Measurements from ENCODE around the gene PORCN. TPM values are rescaled to one million over a fixed set of nuclear protein-coding genes. Genes with fewer than 3 reads are reported as not detected.

PORCN gene
- total RNA-seq, 4 donors from 2014 or later: 15.0 to 21.5 (median 18.9) TPM

- 88% methylated on average over 14 of the region's 14 CpGs for WGBS
- Histone ChIP-seq H3K27me3 (no peaks in the 10 kb centered on the region), H3K27ac (replicated peaks in 1 of 4) (no peak overlapping the region), H3K36me3 (peaks cover 10 to 60% (median 35%) of the 10 kb centered on the region in 4 donors), H3K9me3 (no peaks in the 10 kb centered on the region), H3K4me3 (no peak overlapping the region), H3K4me1 (no peaks in the 10 kb centered on the region)
- TF ChIP-seq CTCF (IDR thresholded peaks at IDR 0.05) (no peak), POLR2AphosphoS5 (IDR thresholded peaks at IDR 0.05) (no peak), POLR2A (IDR thresholded peaks at IDR 0.05; ENCODE audit: low read depth) (no peak), EP300 (IDR thresholded peaks at IDR 0.05) (no peak)
- no peak for DNase-seq (ENCODE audit: extremely low spot score)
- intact Hi-C loops (cut with DNase I): no loop called here
These were observed 51.3 kb downstream of the PORCN start for GRCh38 chrX:48560056-48560455.

GRCh38 chrX:48560681-48561080 lies 51.9 kb downstream of the PORCN start:
- WGBS: 83% methylated on average over 12 of the region's 12 CpGs
- no peaks in the 10 kb centered on the region for H3K4me1 ChIP-seq
- TF ChIP-seq POLR2AphosphoS5 (IDR thresholded peaks at IDR 0.05) (no peak), CTCF (IDR thresholded peaks at IDR 0.05) (no peak), EP300 (IDR thresholded peaks at IDR 0.05) (no peak), POLR2A (IDR thresholded peaks at IDR 0.05; ENCODE audit: low read depth) (no peak)
- peaks cover 5 to 54% (median 32%) of the 10 kb centered on the region in 4 donors for H3K36me3 ChIP-seq
- no peaks in the 10 kb centered on the region for H3K27me3 ChIP-seq
- DNase-seq (ENCODE audit: extremely low spot score): no peak
- no peaks in the 10 kb centered on the region for H3K9me3 ChIP-seq
- no peak overlapping the region for H3K27ac ChIP-seq (replicated peaks in 1 of 4)
- no peak overlapping the region for H3K4me3 ChIP-seq
- intact Hi-C loops (cut with DNase I): no loop called here

GRCh38 chrX:48569958-48570357 lies 61.2 kb downstream of the PORCN start:
- Histone ChIP-seq H3K9me3 (no peaks in the 10 kb centered on the region), H3K4me1 (peaks cover 0 to 4% (median under 1%) of the 10 kb centered on the region in 4 donors), H3K36me3 (no peaks in the 10 kb centered on the region), H3K27ac (replicated peaks in 1 of 4) (no peak overlapping the region), H3K27me3 (no peaks in the 10 kb centered on the region), H3K4me3 (no peak overlapping the region)
- WGBS: 57% methylated on average over 1 of the region's 1 CpG
- no peak for DNase-seq (ENCODE audit: extremely low spot score)
- no peak for TF ChIP-seq POLR2AphosphoS5 (IDR thresholded peaks at IDR 0.05)
- TF ChIP-seq CTCF (IDR thresholded peaks at IDR 0.05): no peak
- intact Hi-C loops (cut with DNase I): no loop called here

Other genes with a start within 250 kb of the PORCN start
- not detected for gene SSX3, start 152.3 kb upstream of the PORCN start, total RNA-seq
- not detected for gene SSX4, start 125.5 kb upstream of the PORCN start, total RNA-seq
- gene SSX4B, start 97.0 kb upstream of the PORCN start, total RNA-seq: not detected
- gene SLC38A5, start 38.7 kb upstream of the PORCN start, total RNA-seq: 1 to 10 TPM; 2.5 to 7.9 (median 7.4) TPM
- gene FTSJ1, start 32.8 kb upstream of the PORCN start, total RNA-seq: 10 to 100 TPM; 38.5 to 47.3 (median 43.9) TPM
- 10 to 100 TPM; 15.7 to 20.7 (median 17.4) TPM for gene EBP, start 12.8 kb downstream of the PORCN start, total RNA-seq
- gene TBC1D25, start 30.7 kb downstream of the PORCN start, total RNA-seq: 10 to 100 TPM; 10.3 to 22.4 (median 16.4) TPM
- 100 to 1,000 TPM in 3 of 4 donors, 10 to 100 TPM in 1; 94.0 to 204 (median 156) TPM for gene RBM3, start 65.5 kb downstream of the PORCN start, total RNA-seq
- gene WDR13, start 88.5 kb downstream of the PORCN start, total RNA-seq: 100 to 1,000 TPM; 123 to 166 (median 152) TPM
- gene WAS, start 174.8 kb downstream of the PORCN start, total RNA-seq: 1 to 10 TPM; 3.2 to 9.9 (median 7.5) TPM
- gene SUV39H1, start 187.7 kb downstream of the PORCN start, total RNA-seq: 1 to 10 TPM; 2.5 to 4.5 (median 4.3) TPM